NCI-H82 (cell line): ENCODE data around the gene CELSR1.

ENCODE experiments used
- DNase-seq: peaks from one replicate; lab custom pipeline; 2025; lab: John Stamatoyannopoulos, UW

The CELSR1 gene

DNA sequence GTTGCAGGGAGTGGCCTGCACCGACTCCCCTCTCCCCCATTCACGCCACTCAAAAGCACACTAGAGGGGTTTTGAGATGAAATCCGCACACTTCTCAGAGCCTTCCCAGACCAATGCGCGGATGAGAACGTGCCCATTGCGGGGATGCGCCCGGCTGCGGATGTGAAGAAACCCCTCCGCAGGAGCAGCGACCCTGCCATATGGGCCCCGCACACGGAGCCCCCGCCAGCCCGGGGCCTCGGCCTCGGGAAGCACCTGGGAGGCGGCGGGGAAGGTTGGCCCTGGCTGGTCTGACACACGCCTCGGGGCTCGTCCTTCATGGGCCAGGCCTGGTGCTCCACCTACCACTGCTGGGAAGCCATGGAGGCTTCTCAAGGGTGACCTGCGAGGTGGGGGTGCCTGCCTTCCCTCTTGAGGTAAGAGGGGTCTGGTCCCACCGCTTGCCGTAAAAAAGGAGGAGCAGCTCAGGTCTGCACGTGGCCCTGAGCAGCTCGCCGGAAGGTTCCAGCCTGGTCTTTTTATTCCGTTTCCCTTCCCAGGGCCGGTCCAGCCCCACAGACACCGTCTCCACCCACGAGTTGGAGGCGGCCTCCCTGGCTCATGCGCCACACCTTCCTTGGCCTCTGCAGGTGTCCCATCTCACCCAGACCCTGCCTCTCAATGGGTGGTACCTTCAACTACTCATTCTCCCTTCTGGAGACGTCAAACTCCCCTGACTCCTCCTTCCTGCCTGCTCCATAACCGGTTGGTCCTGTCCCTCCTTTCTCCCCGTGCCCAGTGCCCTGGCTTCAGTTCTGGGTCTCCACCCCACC is 162.6 kb downstream of the CELSR1 start:
- DNase-seq = no peak

DNA sequence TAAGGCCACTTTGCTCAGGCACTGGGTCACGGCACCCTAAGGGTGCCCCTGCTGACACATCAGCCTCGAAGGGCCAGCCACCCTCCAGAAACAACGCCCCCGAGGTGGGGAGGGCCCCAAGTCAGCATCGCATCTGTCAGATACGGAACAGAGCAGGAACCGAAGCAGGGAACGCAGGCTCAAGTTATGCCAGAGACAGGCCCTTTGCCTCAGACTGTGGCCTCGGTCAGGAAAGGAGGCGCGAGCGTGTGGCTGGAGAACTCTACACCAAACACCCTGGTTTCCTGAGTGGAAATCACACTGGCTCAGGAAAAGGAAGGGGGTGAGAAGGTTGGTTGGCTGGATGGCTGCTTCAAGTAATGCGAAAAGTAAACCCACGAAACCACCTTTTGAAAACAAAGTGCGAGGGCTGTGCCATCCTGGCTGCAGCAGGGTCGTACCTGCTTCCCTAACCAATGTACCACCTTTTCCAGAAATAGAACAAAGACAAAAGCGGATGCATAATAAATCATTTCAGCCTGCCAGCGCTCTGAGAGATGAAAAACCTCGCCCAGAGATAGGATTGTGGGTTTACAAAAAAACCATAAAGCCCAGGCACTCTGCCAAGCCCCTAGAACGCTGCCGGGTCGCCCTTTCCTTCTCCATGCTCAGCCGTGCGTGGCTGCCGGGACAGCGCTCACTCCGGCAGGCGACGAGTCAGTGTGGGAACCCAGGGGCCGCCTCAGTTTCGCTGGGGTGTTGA is 163.3 kb downstream of the CELSR1 start:
- DNase-seq = no peak

DNA sequence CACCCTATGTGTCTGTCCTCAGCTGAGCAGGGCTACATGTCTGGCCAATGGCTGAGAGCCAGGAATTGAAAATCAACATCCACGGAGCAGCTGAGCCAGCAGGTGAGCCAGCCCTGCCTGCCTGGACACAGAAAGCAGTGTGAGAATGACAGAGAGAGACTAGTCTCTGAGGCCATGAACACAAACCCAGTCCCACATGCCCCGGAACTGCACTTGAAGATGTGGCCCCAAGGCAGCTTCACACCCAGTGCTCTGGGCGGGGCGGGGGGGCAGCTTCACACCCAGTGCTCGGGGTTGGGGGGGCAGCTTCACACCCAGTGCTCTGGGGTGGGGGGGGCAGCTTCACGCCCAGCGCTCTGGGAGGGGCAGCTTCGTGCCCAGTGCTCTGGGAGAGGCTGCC is 164.3 kb downstream of the CELSR1 start:
- DNase-seq = no peak

DNA sequence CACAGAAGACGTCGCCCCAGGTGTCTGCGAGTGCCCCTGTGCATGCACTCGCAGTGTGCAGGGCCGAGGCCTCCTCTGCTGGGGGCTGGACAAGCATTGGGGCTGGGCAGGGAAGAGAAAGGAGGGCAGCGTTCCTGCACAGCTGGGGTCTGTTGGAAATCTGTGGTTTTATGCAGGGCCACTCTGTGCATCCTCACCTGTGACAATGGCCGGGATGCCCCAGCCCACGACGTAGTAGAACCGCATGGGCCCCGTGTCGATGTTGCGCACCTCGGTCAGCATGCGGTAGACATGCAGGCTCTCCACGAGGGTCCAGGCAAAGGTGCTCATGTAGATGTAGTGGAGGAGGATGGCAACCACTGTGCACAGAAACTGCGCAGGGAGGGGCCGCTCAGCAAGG is 164.7 kb downstream of the CELSR1 start:
- no peak for DNase-seq

DNA sequence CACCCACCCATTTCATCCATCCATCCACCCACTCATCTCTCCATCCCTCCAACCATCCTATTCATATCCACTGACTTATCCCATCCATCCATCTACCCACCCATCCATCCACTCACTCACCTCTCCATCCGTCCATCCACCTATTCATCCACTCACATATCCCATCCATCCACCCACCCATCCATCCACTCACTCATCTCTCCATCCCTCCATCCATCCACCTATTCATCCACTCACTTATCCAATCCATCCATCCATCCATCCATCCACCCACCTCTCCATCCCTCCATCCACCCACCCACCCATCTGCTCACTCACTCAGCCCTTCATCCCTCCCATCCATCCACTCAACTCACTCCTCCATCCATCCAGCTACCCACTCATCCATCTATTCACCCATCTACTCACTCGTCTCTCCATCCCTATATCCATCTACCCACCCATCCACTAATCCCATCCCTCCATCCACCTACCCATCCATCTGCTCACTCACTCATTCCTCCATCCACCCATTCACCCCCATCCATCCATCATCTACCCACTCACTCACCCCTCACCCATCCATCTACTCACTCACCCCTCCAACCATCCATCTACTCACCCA is 165.7 kb downstream of the CELSR1 start:
- DNase-seq = no peak

DNA sequence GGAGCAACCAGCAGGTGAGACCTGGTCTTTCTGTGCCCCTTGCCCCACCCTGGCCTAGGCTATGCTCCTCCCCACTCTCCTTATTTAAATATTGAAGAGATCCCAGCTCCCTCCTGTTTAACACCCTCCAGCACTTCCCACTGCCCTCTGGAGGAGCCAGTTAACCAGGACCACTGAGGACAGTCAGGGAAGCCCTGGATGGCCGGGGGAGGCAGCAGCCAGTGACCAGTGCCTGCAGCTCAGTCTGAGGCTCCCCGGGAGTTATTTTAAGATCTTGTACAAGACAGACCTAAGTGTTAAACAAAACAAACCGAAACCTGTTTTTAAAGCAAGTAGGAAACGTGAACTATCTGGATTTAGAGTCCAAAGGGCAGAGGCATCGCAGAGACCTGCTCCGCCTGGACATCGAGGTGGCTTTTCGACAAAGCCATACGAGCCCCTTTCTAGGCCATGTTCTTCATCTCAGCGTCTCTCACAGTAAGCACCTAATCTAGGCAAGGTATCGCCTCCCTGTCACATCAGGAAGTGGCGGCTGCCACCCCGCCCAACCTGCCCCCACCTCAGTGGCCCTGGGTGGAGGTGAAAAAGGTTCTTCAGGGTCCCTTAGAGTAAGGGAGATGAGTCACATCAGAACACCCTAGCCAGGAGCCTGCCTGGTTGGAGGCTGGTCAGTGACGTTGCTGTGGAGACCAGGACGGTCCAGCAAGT is 166.7 kb downstream of the CELSR1 start:
- no peak for DNase-seq

DNA sequence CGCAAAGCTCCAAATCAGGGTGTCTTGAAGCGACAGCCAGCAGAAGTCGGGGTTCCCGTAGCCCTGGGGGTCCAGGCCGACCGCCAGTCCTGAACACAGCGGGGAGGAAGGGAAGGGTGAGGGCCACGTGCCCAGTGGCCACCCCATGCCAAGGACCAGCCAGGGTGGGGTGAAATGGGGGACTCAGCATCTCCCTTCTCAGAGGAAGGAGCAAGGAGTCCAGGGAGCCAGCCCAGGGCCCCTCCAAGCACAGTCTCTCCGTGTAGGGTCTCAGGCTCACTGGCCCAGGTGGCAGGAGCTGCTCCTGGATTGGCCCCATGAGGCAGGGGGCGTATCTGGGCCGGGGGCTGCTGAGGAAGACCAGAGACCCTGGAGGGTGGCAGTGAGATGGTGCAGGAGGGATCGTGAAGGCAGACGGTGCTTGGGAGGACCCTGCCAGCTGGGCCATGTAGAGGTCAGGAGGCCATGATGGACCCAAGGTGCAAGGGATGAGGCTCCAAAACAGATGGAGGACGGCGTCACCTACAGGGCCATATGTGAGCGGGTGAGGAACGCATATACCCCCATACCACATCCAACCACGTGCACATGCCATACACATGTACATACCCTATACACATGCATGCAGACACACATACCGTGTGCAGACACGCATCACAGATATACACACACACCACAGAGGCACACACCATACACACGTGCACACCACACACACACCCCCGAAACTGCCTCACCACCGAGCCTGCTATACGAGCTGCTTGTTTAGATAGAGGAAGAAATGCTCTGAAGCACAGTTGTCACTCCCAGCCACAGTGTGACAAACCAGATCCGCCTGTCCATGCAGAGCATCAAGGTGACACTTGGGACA is 167.5 kb downstream of the CELSR1 start:
- DNase-seq = no peak

DNA sequence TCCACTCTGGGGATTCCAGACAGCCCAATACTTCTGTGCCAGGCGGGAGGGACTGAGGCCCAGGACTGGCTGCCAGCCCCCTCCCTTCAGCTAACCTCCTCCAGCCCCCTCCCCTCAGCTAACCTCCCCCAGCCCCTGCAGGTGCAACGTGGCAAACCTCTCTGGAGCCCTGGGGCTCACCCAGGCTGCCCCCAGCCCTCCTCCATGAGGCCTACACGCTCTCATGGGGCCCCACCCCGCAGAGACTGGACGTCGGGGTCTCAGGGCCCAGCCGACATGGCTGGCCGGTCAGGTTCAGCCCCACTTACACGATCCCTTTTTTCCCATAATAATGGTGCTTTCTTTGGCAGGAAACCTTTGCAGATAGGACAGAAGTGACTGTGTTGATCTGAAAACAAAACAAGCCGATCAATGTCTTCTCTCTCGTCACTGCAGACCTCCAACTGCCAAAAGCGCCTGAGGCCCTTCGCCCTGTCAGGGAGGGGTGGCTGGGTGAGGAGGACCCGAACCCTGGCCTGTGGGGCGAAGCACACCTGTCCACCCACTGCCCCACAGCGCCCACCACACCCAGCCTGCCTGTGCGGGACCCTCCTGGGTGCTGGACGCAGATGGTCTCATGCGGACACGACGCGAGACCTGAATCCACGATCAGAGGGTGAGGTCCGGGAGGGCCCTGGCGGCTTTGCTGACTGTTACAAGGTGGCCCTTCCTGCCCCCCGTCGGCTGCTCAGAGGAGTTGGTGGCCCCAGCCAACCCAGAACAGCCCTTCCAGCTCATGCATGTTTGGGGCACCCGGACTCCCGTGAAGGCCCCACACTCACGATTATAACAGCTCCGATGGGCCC is 168.3 kb downstream of the CELSR1 start:
- no peak for DNase-seq

DNA sequence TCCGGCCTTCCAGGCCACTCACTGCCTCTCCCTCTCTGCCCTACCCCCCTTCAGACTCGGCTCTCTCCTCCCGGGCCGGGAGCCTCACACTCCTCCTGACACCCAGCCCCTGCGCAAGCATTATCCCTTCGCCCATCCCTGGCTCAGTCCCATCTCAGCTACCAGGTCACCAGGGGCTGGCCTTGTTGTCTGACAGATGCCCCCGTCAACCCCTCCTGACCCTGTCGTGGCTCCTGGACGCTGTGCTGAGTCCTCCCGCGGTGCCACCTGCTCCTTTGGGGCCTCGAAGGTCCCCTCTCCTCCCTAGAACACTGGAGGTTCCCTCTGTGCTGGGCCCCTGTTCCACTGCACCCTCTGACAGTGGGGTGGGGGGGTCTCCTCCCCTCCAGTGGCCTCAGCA is 169.0 kb downstream of the CELSR1 start:
- DNase-seq = no peak

DNA sequence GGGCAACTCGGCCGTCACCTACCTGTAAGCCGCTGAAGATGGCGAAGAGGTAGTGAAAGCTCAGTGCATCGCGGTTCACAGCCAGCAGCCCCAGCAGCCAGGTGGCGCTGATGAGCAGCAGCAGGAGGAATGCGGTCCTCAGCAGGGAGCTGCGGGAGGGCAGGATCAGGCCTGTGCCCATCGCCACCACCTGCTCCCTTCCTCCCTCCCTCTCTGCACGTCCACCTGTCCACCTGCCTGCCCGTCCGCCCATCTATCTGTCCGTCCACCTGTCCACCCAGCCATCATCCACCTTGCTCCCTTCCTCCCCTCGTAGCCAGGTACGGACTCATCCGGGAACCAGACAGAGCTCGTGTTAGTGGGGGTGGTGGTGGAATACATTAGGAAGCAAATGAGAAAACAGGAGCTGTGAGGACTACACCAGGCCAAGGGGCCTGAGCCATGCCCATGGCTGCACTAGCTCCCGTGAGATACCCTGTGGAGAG is 169.7 kb downstream of the CELSR1 start:
- peak; percentile 60 for DNase-seq

DNA sequence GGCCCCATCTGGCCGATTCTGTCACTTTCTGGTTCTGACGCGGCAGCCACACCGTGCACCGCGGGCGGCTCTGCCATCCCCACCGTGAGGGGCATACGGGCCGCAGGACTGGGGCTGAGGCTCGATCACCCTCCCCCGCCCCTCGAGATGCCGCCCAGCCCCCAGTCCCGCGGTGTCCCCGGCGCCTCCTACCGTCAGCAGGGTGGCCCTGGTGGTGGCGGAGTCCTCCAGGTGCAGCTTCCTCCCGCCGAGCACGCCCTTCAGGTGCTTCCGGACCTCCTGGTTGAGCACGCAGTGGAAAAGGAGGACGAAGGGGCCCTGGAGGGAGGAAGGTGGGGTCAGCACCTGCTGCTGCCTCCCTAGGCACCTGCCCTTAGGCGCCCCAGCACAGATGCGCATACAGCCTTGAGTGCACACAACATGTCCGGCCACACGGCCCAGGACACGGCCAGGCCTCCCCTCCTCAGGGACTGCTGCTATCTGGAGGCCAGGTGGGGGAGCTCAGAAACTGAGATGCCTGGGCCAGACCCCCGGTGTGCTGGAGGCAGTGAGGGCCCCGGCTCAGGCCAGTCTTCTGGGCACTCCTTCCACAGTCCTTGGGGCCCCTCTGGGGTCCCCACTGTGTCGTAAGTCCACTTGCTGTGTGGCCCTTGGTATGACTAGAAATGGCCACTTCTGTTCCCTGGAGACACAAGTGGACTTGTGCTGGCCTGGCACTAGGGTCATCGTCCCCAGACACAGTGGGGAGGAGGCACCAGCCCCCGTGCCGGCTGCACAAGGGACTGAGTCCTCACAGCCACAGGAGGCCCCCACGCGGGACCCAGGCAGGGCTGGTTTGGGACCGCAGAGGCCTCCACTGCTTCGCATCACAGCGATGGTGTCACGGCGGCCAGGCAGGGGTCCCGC is 170.4 kb downstream of the CELSR1 start:
- no peak for DNase-seq

DNA sequence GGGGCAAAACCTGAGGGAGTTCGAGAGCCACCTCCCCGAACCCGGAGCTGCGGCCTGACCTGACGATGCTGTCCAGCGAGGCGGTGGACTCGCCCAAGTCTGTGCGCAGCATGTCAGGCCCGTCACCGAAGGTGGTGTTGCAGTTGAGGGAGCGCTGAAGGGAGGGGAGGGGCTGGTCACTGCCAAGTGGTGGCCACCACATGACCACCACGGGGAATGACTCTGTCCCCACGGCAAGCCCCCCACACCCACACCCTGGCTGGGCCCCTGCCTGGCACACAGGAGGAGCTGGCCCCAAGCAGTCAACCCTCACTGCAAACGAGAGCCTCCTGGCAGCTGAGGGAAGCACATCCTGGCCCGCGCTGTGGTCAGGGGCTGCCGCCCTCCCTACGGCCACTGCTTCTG is 171.1 kb downstream of the CELSR1 start:
- no peak for DNase-seq

DNA sequence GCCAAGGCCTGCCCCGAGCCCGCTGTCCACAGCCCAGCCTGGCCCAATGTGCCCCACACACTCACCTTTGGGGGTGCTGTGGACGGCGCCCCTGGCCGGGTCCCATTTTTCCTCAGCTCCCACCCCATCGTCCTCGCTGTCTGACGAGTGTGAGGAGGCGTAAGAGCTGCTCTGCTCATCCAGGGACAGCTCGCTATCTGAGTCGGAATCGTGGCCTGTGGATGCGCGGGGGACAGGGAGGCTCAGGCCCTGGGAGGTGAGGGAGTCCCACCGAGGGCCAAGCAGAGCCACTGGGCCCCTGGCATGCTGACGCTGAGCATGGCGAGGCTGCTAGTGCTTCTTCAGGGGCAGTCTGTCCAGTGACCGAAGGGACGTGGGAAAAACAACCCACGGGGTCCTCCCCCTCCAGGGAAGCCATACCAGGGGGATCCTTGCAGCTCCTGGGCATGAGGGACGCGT is 172.2 kb downstream of the CELSR1 start:
- DNase-seq = no peak

DNA sequence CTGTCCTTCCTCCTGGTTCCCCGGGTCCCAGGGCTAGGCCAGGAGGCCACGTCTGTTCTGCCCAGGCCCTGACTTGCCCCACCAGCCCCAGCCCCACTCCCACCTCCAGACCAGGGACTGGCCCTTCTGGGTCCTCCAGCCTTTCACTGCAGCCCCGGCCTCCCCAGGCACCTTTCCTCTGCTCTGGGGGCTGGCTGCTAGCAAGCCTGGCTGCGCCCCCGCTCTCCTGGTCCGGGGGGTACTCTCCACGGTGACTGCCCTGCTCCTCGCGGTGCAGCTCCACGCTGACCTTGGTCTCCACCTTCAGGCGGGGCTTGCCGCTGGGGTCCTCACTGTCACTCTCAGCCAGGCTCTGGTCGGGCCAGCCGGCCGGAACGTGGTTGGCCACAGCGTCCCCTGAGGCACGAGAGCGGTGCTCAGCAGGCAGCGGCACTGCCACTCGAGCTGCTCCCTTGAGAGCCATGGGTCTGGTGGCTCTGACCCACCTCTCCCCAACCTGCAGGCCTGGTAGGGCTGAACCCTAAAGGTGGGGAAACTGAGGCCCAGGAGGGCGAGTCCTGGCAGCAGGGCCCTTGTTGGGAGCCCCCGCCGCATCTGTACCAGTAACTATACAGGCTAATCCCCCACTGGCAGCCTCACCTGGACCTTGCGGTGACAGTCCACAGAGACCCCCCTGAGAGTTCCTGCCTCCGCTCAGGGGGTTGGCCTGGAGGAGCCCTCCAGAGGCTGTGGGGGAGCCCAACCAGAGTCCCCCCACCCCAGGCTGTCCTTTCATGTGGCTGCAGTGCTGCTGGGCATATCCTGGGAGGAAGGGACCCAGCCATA is 172.9 kb downstream of the CELSR1 start:
- DNase-seq = no peak

DNA sequence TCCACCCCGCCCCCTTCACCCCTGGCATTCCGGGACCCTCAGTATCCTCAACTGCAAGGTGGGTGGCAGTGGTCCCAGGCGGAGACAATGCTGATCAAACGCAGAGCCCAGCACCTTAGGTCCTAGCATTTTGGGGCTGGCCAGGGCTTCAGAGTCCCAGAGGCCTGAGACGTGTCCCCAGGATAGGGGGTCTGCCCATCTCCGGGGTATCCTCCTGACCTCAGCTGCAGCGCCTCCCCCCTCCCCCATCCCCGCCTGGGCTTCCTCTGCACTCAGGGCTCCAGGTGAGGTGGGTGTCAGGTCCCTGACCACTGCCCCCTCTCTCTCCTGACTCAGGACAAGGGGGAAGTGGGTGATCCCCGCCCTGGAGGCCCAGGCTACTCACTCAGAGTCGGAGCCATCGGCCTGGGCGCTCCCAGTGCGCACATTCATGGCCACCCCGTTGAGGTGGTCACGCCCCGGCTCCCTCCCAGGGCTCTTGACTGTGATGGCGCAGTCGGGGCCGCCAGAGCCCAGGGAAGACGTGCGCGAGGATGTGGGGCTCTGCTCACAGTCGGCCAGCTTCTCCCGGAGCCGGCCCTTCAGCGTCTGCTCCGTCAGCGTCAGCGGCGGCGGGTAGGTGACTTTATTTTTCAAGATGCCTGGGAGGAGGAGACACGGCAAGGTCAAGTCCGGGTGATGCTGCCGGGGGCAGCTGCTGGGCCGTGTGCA is 173.7 kb downstream of the CELSR1 start:
- no peak for DNase-seq

DNA sequence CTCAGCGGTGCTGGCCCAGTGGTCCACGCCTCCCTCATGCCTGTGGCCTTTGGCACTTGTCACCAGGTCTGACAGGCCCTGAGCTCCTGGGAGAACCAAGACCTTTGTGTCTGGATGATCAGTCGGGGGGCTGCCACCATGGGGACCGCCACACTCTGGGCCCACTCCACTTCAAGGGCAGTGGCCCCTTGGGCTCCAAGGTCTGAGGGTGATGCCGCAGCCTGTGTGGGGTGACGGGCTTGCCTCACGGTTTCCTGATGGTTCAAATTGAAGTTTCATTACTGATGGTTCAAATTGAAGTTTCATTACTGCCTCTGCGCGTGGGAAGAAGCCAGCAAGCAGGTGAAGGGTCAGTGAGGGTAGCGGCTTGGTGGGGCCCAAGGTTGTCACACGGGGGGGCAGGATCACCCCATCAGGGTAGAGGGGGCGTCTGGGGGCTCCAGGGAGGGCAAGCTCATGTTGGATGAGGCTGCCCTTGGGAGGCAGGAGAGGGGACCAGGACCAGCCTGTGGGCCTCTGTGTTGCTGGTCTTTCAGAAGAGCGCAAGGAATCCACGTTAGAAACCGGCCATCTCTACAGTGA is 174.4 kb downstream of the CELSR1 start:
- DNase-seq = no peak

DNA sequence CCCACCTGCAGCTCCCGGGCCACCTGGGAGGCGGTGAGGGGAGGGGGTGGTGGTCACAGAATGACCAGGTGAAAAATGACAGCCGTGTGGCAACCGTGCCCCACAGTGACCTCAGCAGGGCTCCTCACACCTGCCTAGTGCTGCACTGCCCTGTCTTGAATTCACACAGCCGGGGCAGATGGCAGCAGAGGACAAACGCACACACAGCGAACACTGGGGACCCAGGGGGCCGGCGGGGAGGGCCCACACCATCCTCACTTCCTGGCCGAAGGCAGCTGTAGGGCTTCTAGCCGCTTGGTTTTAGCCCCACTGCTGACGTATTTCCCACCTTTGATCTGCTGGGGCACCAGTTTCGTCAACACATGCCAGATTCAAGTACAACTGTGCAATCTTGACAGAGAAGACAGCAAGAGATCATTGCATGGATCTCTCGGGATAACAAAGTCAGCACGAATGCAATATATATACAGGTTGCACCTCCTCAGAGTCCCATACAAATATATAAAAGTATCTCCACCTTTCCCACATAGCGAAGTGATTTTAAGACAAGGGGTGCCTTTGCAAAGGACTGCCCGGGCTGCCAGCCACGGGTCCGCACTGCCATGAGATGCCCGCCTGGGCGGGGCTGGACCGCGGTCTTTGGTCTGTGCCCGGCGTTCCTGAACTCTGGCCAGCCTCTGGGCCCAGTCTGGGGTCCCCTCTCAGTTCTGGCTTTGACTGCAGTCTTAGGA is 175.1 kb downstream of the CELSR1 start:
- no peak for DNase-seq
